Calu3 (cell line): ENCODE results near the gene FOXP2. TPM values are rescaled to one million over a fixed set of nuclear protein-coding genes. Genes with fewer than 3 reads are reported as not detected.

Experiments used
- BruUV-seq: library from RNA; stranded (reverse); fragments of 400-500 nt; replicated peaks from 2 replicates; lab custom pipeline; 2021; lab: Mats Ljungman, UMichigan
- CTCF ChIA-PET: fragments of 300-600 bp; sonication (Branson Sonifier 250); formaldehyde crosslinking; loops from one replicate; lab custom pipeline; 2022; ENCODE audit warnings: antibody characterized with exemption; lab: Charles Lee
- DNase-seq: peaks from one replicate; pipeline ENCODE4 v3.0.0; 2022
- H3K27ac Mint-ChIP-seq: one replicate; pipeline ENCODE4 v1.8.0; 2022; ENCODE audit warnings: mixed read lengths; ENCODE audit not compliant: unreplicated experiment
- H3K27me3 Mint-ChIP-seq: one replicate; pipeline ENCODE4 v1.8.0; 2022; ENCODE audit warnings: mixed read lengths; ENCODE audit not compliant: unreplicated experiment
- H3K36me3 Mint-ChIP-seq: one replicate; pipeline ENCODE4 v1.8.0; 2022; ENCODE audit warnings: mild to moderate bottlenecking, moderate library complexity, mixed read lengths; ENCODE audit not compliant: insufficient read depth, unreplicated experiment
- H3K4me1 Mint-ChIP-seq: one replicate; pipeline ENCODE4 v1.8.0; 2022; ENCODE audit warnings: mild to moderate bottlenecking, low read depth, mixed read lengths; ENCODE audit not compliant: unreplicated experiment
- H3K4me3 Mint-ChIP-seq: one replicate; pipeline ENCODE4 v1.8.0; 2022; ENCODE audit warnings: mild to moderate bottlenecking, low read depth, moderate library complexity, mixed read lengths; ENCODE audit not compliant: unreplicated experiment
- H3K9me3 Mint-ChIP-seq: one replicate; pipeline ENCODE4 v1.8.0; 2022; ENCODE audit warnings: low read depth, mixed read lengths; ENCODE audit not compliant: unreplicated experiment
- intact Hi-C: fragments of 100-400 bp; cut with micrococcal nuclease; formaldehyde crosslinking; loops from one replicate; pipeline ENCODE4 v1.10.0; 2022; ENCODE audit not compliant: unreplicated experiment
- total RNA-seq: library from RNA; stranded (reverse); gene quantifications from 2 replicates; pipeline ENCODE4 v1.2.3, GENCODE V29; 2022
- TF ChIP-seq, protein P1 (sequence below): fragments of 200-600 bp; IDR thresholded peaks from one replicate; pipeline ENCODE4 v1.8.0; 2022; ENCODE audit warnings: antibody characterized with exemption; ENCODE audit not compliant: unreplicated experiment

Gene FOXP2
- total RNA-seq, 1 experiment from 2014 or later, result 2.5 TPM

GRCh38 chr7:114629762-114630161, 215.1 kb downstream of the FOXP2 start:
- H3K27me3 Mint-ChIP-seq, result no peaks in the 10 kb centered on the region
- DNase-seq, result no peak
- H3K4me3 Mint-ChIP-seq, result no peak overlapping the region
- no peaks in the 10 kb centered on the region for H3K9me3 Mint-ChIP-seq
- intact Hi-C loops, result no loop called here
- H3K4me1 Mint-ChIP-seq, result peaks cover 9% of the 10 kb centered on the region
- BruUV-seq, result no TSS peak
- no peak overlapping the region for H3K27ac Mint-ChIP-seq
- H3K36me3 Mint-ChIP-seq, result no peaks in the 10 kb centered on the region
- TF ChIP-seq, protein P1, sequence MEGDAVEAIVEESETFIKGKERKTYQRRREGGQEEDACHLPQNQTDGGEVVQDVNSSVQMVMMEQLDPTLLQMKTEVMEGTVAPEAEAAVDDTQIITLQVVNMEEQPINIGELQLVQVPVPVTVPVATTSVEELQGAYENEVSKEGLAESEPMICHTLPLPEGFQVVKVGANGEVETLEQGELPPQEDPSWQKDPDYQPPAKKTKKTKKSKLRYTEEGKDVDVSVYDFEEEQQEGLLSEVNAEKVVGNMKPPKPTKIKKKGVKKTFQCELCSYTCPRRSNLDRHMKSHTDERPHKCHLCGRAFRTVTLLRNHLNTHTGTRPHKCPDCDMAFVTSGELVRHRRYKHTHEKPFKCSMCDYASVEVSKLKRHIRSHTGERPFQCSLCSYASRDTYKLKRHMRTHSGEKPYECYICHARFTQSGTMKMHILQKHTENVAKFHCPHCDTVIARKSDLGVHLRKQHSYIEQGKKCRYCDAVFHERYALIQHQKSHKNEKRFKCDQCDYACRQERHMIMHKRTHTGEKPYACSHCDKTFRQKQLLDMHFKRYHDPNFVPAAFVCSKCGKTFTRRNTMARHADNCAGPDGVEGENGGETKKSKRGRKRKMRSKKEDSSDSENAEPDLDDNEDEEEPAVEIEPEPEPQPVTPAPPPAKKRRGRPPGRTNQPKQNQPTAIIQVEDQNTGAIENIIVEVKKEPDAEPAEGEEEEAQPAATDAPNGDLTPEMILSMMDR, result no peak
- CTCF ChIA-PET, result interaction anchor here (1.3 kb wide), 1 partner anchor 77 kb away, joined by 3 read pairs; no protein-coding TSS in a partner anchor

GRCh38 chr7:114630201-114630990, 215.8 kb downstream of the FOXP2 start:
- no peaks in the 10 kb centered on the region for H3K9me3 Mint-ChIP-seq
- H3K4me3 Mint-ChIP-seq, result no peak overlapping the region
- CTCF ChIA-PET, result interaction anchor here (1.3 kb wide), 1 partner anchor 78 kb away, joined by 3 read pairs; no protein-coding TSS in a partner anchor
- no peak overlapping the region for H3K27ac Mint-ChIP-seq
- H3K27me3 Mint-ChIP-seq, result no peaks in the 10 kb centered on the region
- TF ChIP-seq, protein P1, result no peak
- DNase-seq, result no peak
- no peaks in the 10 kb centered on the region for H3K36me3 Mint-ChIP-seq
- peaks cover 9% of the 10 kb centered on the region for H3K4me1 Mint-ChIP-seq
- intact Hi-C loops, result no loop called here
- BruUV-seq, result no TSS peak

DNA sequence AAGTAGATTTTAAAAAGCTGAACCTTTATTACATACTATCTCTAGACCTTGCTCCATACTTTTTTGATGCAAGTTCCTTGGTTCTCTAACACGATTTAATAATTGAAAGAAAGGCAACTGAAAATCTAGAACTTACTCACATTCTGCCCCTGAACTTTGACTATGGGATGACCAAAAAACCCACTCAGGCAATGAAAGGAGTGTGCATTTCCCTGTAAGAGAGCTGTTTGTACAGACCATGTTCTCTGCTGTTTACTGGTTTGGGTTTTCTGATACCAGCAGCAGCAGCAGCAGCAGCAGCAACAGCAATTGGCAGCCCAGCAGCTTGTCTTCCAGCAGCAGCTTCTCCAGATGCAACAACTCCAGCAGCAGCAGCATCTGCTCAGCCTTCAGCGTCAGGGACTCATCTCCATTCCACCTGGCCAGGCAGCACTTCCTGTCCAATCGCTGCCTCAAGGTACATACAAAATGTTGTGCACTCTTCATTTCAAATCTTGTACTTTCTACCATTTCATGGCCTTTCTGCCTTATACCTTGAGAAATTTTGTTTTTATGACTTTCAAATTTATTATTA, 216.7 kb downstream of the FOXP2 start:
- no peak overlapping the region for H3K27ac Mint-ChIP-seq
- no TSS peak for BruUV-seq
- DNase-seq, result no peak
- no peak overlapping the region for H3K4me3 Mint-ChIP-seq
- H3K4me1 Mint-ChIP-seq, result peaks cover 9% of the 10 kb centered on the region
- TF ChIP-seq, protein P1, result no peak
- H3K9me3 Mint-ChIP-seq, result no peaks in the 10 kb centered on the region
- intact Hi-C loops, result no loop called here
- no peaks in the 10 kb centered on the region for H3K36me3 Mint-ChIP-seq
- CTCF ChIA-PET, result interaction anchor here (1.3 kb wide), 1 partner anchor 79 kb away, joined by 3 read pairs; no protein-coding TSS in a partner anchor
- H3K27me3 Mint-ChIP-seq, result no peaks in the 10 kb centered on the region

DNA sequence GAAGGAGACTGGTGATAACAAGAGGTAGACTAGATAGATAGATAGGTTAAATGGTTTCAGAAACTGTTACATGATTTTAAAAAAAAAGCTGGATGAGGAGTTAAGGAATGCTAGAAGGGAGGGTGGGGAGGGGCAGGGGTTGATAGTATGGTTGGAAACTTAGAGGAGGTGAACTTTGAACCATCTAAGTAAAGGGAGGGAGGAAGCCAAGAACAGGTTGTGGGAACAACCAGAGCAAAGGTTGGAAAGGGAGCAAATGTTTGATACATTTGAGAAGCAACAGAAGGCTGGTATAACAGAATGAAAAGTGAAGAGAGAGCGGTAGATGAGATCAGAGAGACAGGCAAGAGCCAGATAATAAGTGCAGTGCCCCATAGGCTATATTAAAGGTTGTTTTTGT, 224.8 kb downstream of the FOXP2 start:
- intact Hi-C loops, result no loop called here
- no peak overlapping the region for H3K4me3 Mint-ChIP-seq
- BruUV-seq, result no TSS peak
- CTCF ChIA-PET, result no interaction called here
- H3K27ac Mint-ChIP-seq, result no peak overlapping the region
- TF ChIP-seq, protein P1, result no peak
- H3K4me1 Mint-ChIP-seq, result peaks cover 9% of the 10 kb centered on the region
- no peaks in the 10 kb centered on the region for H3K27me3 Mint-ChIP-seq
- DNase-seq, result no peak
- no peaks in the 10 kb centered on the region for H3K9me3 Mint-ChIP-seq
- no peaks in the 10 kb centered on the region for H3K36me3 Mint-ChIP-seq
